H1 (cell line): ENCODE results near the gene SPEM3.
A peak's percentile ranks its signal among the peaks of the same experiment; 100 is the strongest.

ENCODE experiments used
- CEBPB ChIP-seq: IDR thresholded peaks from 2 replicates; pipeline ENCODE4 v1.6.1; 2012; ENCODE audit warnings: low read depth, low read length
- EZH2 ChIP-seq: fragments of 200-600 bp; sonication (generic); IDR thresholded peaks from 2 replicates; pipeline ENCODE4 v1.7.1; 2012; ENCODE audit warnings: low read depth, mild to moderate bottlenecking, moderate library complexity, low read length, inconsistent platforms; ENCODE audit not compliant: severe bottlenecking
- JUN ChIP-seq: IDR thresholded peaks from 2 replicates; pipeline ENCODE4 v1.6.1; 2011; ENCODE audit warnings: low read depth, mild to moderate bottlenecking, improper control_type of control experiment, low read length
- JUND ChIP-seq: IDR thresholded peaks from 2 replicates; pipeline ENCODE4 v1.6.1; 2011; ENCODE audit warnings: mild to moderate bottlenecking, improper control_type of control experiment, low read length
- MAX ChIP-seq: IDR thresholded peaks from 2 replicates; pipeline ENCODE4 v1.6.1; 2012; ENCODE audit warnings: inconsistent platforms
- POLR2A ChIP-seq, 2 experiments: IDR thresholded peaks; 1 replicate in 1 of 2; 2 replicates in 1 of 2; pipeline ENCODE4 v1.6.1; 2011; ENCODE audit warnings: low read depth in 2 of 2, low read length in 2 of 2, mild to moderate bottlenecking in 2 of 2; ENCODE audit errors: control extremely low read depth in 1 of 2
- POLR2AphosphoS5 ChIP-seq: IDR thresholded peaks from 2 replicates; pipeline ENCODE4 v1.6.1; 2011; ENCODE audit warnings: low read depth, low read length
- RFX5 ChIP-seq: IDR thresholded peaks from 2 replicates; pipeline ENCODE4 v1.6.1; 2011; ENCODE audit warnings: low read depth, low read length, improper control_type of control experiment, borderline replicate concordance
- TAF7 ChIP-seq: optimal IDR thresholded peaks from 2 replicates; pipeline ENCODE3; 2011; ENCODE audit warnings: low read depth, mild to moderate bottlenecking, inconsistent platforms, low read length, moderate library complexity, borderline replicate concordance
- YY1 ChIP-seq: IDR thresholded peaks from 2 replicates; pipeline ENCODE4 v1.6.1; 2011; ENCODE audit warnings: low read depth, mild to moderate bottlenecking, low read length
- ZNF274 ChIP-seq: IDR thresholded peaks from 2 replicates; pipeline ENCODE4 v1.7.0; 2012; ENCODE audit warnings: low read length, borderline replicate concordance; ENCODE audit errors: extremely low read depth
- TF ChIP-seq, protein P1 (sequence below), 3 experiments: IDR thresholded peaks; 1 replicate in 2 of 3; 2 replicates in 1 of 3; pipeline versions ENCODE4 v1.5.1 to v1.6.1; 2011; ENCODE audit warnings: low read length in 3 of 3, mild to moderate bottlenecking in 3 of 3, inconsistent platforms in 2 of 3, low read depth in 1 of 3, moderate library complexity in 1 of 3; ENCODE audit not compliant: insufficient read depth in 1 of 3; ENCODE audit errors: control extremely low read depth in 1 of 3
- TF ChIP-seq, protein P2 (sequence below): IDR thresholded peaks from 2 replicates; pipeline ENCODE4 v1.6.1; 2012; ENCODE audit warnings: inconsistent platforms

DNA sequence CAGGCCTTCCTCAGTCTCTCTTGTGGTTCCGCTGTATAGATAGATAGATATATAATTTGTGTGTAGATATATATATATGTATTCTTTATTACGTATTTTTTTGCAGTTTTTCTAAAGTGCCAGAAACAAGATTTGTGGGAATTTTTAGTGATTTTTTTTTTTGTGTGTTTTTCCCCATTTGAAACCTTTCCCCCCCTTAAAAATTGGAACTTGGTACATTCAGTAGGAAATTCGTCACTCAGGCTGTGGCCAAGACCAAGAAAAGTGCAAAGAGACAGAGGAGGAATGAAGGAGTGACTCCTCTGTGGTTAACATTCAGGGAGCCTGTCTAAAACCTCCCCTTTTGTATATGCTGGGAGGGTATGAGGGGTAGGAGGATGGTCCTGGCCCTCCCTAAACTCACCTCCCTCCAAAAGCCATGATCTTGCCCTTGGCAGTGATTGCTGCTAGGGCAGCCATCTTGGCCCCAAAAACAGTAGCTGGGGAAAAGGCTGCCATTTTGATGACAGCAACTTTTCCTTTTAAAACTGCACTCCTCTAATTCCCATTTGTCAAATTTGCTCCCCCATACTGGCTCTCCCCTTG, 31.4 kb downstream of the SPEM3 start:
- TF ChIP-seq, protein P1, sequence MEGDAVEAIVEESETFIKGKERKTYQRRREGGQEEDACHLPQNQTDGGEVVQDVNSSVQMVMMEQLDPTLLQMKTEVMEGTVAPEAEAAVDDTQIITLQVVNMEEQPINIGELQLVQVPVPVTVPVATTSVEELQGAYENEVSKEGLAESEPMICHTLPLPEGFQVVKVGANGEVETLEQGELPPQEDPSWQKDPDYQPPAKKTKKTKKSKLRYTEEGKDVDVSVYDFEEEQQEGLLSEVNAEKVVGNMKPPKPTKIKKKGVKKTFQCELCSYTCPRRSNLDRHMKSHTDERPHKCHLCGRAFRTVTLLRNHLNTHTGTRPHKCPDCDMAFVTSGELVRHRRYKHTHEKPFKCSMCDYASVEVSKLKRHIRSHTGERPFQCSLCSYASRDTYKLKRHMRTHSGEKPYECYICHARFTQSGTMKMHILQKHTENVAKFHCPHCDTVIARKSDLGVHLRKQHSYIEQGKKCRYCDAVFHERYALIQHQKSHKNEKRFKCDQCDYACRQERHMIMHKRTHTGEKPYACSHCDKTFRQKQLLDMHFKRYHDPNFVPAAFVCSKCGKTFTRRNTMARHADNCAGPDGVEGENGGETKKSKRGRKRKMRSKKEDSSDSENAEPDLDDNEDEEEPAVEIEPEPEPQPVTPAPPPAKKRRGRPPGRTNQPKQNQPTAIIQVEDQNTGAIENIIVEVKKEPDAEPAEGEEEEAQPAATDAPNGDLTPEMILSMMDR (IDR thresholded peaks at IDR 0.05; ENCODE audit: control extremely low read depth in 1 of 3, insufficient read depth in 1 of 3, low read depth in 1 of 3, low read length in 3 of 3), result no peak
- peak; percentile 91 for TF ChIP-seq YY1
- no peak for TF ChIP-seq EZH2
- TF ChIP-seq JUN, result no peak
- TF ChIP-seq MAX, result no peak
- TF ChIP-seq JUND, result no peak
- TF ChIP-seq, protein P2, sequence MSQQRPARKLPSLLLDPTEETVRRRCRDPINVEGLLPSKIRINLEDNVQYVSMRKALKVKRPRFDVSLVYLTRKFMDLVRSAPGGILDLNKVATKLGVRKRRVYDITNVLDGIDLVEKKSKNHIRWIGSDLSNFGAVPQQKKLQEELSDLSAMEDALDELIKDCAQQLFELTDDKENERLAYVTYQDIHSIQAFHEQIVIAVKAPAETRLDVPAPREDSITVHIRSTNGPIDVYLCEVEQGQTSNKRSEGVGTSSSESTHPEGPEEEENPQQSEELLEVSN, result no peak
- TF ChIP-seq ZNF274, result no peak
- no peak for TF ChIP-seq POLR2A (IDR thresholded peaks at IDR 0.05; ENCODE audit: control extremely low read depth in 1 of 2, low read depth in 2 of 2, low read length in 2 of 2)
- TF ChIP-seq CEBPB, result no peak
- TF ChIP-seq TAF7, result no peak
- TF ChIP-seq RFX5, result no peak
- TF ChIP-seq POLR2AphosphoS5, result no peak
